Measurements from ENCODE around the gene HFE.

- TF ChIP-seq ZNF565 (CRISPR knock-in tag; conservative IDR thresholded peaks at IDR 0.05; ENCODE audit: low read depth): no peak
- TF ChIP-seq CREB5 (CRISPR knock-in tag; IDR thresholded peaks at IDR 0.05; ENCODE audit: low read depth): no peak
- no peak for TF ChIP-seq ZNF8 (CRISPR knock-in tag; IDR thresholded peaks at IDR 0.05)
- no peak for TF ChIP-seq ISL1 (CRISPR knock-in tag; IDR thresholded peaks at IDR 0.05)
- no peak for TF ChIP-seq PATZ1 (CRISPR knock-in tag; IDR thresholded peaks at IDR 0.05; ENCODE audit: borderline replicate concordance)
- TF ChIP-seq RARB (CRISPR knock-in tag; IDR thresholded peaks at IDR 0.05): no peak
- no peak for TF ChIP-seq ARNTL (CRISPR knock-in tag; IDR thresholded peaks at IDR 0.05; ENCODE audit: borderline replicate concordance, low read depth)
- no peak for TF ChIP-seq ZC3H10 (CRISPR knock-in tag; IDR thresholded peaks at IDR 0.05)
- no peak for TF ChIP-seq ZFP30 (CRISPR knock-in tag; IDR thresholded peaks at IDR 0.05)
Measured at GRCh38 chr6:26109772-26110171, 22.5 kb downstream of the HFE start.
